ENCODE measurements around the gene UAP1L1.

Gene UAP1L1

GRCh38 chr9:137044502-137045177, 32.7 kb upstream of the UAP1L1 start:
- H3K4me3 ChIP-seq (ENCODE audit: low read depth, low read length): no peak overlapping the region
- no peak for DNase-seq (ENCODE audit: low read depth)
- TF ChIP-seq, protein P1, sequence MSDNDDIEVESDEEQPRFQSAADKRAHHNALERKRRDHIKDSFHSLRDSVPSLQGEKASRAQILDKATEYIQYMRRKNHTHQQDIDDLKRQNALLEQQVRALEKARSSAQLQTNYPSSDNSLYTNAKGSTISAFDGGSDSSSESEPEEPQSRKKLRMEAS (IDR thresholded peaks at IDR 0.05; ENCODE audit: low read depth, low read length): no peak
- TF ChIP-seq CTCF (IDR thresholded peaks at IDR 0.05; ENCODE audit: low read depth, low read length) (no peak), MYC (IDR thresholded peaks at IDR 0.05; ENCODE audit: low read depth, low read length) (no peak), POLR2A (IDR thresholded peaks at IDR 0.05; ENCODE audit: extremely low read depth, insufficient read length) (no peak)

DNA sequence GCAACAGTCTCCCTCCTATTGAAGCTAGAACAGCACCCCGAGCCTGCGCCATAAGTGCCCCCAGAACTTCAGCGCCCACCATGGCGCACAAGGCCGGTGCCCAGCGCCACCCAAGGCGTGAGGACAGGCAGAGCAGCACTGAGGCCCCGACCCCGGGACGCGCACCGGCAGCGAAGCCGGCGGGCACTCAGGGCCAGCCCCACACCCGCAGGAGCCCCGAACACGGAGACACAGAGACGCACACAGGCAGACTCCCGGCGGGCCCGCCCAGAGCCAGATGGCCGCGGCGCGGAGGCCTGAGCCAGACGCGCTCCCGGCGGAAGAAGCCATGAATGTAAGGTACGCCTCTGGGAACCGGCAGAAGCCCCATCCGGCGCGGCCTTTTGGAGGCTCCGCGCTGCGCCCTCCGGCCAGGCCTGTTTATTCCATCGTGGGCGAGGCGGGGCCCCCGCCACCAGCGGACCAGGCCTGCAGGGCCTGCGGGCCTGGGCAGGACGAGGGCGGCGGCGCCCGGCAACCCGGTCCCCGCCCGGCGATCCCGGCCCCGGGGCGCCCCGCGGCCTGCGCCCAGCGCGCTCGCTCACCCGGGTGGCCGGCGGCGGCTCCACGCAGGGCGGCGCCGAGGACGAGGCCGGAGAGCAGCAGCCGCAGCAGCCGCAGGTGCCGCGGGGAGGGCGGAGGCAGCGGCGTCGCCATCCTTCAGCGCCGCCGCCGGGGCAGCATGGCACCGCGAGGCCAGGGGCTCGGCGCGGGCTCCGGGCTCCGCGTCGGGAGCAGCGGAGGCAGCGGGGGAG, 31.8 kb upstream of the UAP1L1 start:
- no peak overlapping the region for H3K4me3 ChIP-seq (ENCODE audit: low read depth, low read length)
- TF ChIP-seq POLR2A (IDR thresholded peaks at IDR 0.05; ENCODE audit: extremely low read depth, insufficient read length): no peak
- TF ChIP-seq, protein P1 (IDR thresholded peaks at IDR 0.05; ENCODE audit: low read depth, low read length): no peak
- TF ChIP-seq CTCF (IDR thresholded peaks at IDR 0.05; ENCODE audit: low read depth, low read length): no peak
- TF ChIP-seq MYC (IDR thresholded peaks at IDR 0.05; ENCODE audit: low read depth, low read length): no peak
- no peak for DNase-seq (ENCODE audit: low read depth)

DNA sequence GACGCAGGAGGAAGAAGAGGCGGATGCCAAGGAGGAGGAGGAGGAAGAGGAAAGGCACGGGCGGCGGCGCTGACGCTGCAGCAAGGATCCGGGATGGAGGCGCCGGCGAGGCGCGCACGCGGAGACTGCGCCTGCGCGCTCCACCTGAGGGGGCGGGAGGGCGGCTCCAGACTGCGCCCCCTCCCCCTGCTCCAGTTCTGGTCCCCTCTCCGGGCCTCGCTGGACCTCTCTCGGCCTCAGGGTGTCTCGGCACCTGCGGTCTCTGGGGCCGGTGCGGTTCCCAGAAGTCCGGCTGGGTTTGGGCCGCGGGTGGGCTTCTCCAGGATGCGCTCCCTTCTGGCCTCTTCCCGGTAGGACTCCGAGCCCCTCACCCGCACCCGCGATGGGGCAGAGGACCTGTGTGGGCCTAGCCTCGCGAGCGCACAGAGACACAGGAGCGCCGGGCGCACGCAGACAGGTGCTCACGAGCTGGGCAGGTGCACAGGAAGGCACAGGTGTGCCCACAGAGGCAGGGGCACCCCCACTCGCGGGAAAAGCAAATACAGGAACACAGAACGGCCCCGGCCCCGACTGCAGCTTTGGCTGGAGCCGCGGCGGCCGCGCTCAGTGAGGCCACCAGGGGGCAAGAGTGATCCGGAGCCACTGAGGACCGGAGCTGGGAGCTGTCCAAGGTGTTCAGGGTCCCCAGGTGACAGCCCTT, 31.1 kb upstream of the UAP1L1 start, which contains the start of gene NPDC1:
TSS of gene NPDC1 (minus strand) at position 90 of the 700 bp plus-strand sequence. CDS start 188 bp downstream, outside the sequence.
- TF ChIP-seq CTCF (IDR thresholded peaks at IDR 0.05; ENCODE audit: low read depth, low read length) (peak; percentile 79), POLR2A (IDR thresholded peaks at IDR 0.05; ENCODE audit: extremely low read depth, insufficient read length) (no peak)
- TF ChIP-seq, protein P1 (IDR thresholded peaks at IDR 0.05; ENCODE audit: low read depth, low read length): no peak
- H3K4me3 ChIP-seq (ENCODE audit: low read depth, low read length): no peak within 1 kb of the TSS
- peak; percentile 79 for DNase-seq (ENCODE audit: low read depth)

- TF ChIP-seq POLR2A (IDR thresholded peaks at IDR 0.05; ENCODE audit: extremely low read depth, insufficient read length) (no peak), CTCF (IDR thresholded peaks at IDR 0.05; ENCODE audit: low read depth, low read length) (no peak), MYC (IDR thresholded peaks at IDR 0.05; ENCODE audit: low read depth, low read length) (no peak)
- TF ChIP-seq, protein P1 (IDR thresholded peaks at IDR 0.05; ENCODE audit: low read depth, low read length): no peak
Measured at GRCh38 chr9:137048655-137049543, 28.4 kb upstream of the UAP1L1 start.

More at GRCh38 chr9:137048655-137049543, 28.4 kb upstream of the UAP1L1 start:
- no peak overlapping the region for H3K4me3 ChIP-seq (ENCODE audit: low read depth, low read length)
- DNase-seq (ENCODE audit: low read depth): no peak

Data from NB4 (cell line).